ENCODE results near the gene MTA1. TPM values are rescaled to one million over a fixed set of nuclear protein-coding genes. Genes with fewer than 3 reads are reported as not detected.

Gene MTA1
- polyA plus RNA-seq (2012; rRNA removed), result 74.8 and 96.3 TPM in 2 replicates
- polyA plus RNA-seq (2012; cell fraction: cytosol; rRNA removed), result 45.4 and 60.6 TPM in 2 replicates
- 499 and 721 TPM in 2 replicates for polyA plus RNA-seq (2012; cell fraction: nucleus; rRNA removed)

DNA sequence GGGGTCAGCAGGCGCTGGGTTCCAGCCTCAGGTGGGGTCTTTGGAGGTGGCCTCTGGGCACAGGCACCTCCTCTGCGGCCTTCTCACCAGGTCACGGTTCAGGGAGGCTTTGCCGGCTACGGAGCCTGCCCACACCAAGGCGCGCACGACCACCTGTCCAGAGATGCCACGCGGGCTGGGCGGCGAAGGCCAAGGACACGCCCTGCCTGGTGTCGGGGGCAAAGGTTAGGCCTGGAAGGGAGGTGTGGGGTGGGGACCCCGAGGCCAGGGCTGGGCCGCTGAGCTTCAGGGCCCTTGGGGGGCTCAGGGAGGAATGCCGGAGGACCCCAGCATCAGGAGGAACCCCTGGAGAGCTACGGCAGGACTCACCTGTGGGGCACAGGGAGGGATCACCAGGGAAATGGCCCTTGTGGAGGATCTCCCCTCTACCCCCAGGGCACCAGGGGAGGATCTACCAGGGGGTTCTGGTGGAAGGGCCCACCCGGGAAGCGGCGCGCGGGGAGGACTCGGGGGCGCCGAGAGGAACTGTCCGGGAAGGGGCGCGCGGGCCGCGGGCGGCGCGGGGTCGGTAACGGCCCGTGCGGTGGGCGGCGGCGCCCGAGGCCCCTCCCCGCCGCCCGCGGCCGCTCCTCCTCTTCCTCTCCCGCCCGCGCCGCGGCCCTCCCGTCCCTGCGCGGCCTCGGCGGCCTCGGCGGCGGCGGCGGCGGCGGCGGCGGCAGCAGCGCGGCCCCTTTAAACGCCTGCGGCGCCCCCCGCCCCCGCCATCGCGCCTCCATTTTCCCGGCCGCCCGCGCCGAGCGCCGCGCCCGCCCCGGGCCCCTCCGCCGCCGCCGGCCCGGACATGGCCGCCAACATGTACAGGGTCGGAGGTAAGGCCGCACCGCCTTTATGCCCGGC, at the start of gene MTA1:
Gene MTA1, plus strand, starts transcription at position 633 of the 897 bp plus-strand sequence. Its CDS starts 209 bp downstream, at position 842.
- peak; percentile 49; the same call in 1 of the 2 replicates for TF ChIP-seq POLR2AphosphoS5 (IDR thresholded peaks at IDR 0.05; ENCODE audit: low read depth, low read length)
- no peak for TF ChIP-seq RCOR1 (IDR thresholded peaks at IDR 0.05; ENCODE audit: low read length)
- TF ChIP-seq MAX (IDR thresholded peaks at IDR 0.05; ENCODE audit: low read depth), result no peak
- no peak for TF ChIP-seq GABPA (IDR thresholded peaks at IDR 0.05; ENCODE audit: low read depth)
- TF ChIP-seq MXI1 (IDR thresholded peaks at IDR 0.05; ENCODE audit: low read depth, low read length), result no peak
- TF ChIP-seq, protein P1, sequence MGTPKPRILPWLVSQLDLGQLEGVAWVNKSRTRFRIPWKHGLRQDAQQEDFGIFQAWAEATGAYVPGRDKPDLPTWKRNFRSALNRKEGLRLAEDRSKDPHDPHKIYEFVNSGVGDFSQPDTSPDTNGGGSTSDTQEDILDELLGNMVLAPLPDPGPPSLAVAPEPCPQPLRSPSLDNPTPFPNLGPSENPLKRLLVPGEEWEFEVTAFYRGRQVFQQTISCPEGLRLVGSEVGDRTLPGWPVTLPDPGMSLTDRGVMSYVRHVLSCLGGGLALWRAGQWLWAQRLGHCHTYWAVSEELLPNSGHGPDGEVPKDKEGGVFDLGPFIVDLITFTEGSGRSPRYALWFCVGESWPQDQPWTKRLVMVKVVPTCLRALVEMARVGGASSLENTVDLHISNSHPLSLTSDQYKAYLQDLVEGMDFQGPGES (IDR thresholded peaks at IDR 0.05; ENCODE audit: low read depth, low read length), result no peak
- Histone ChIP-seq H3K4me1 (ENCODE audit: control insufficient read depth in 1 of 2, insufficient read depth in 2 of 2, low read depth in 1 of 2, low read length in 1 of 2) (peaks cover 12 to 49% of the 10 kb centered on the region in 2 experiments; a peak in 3 of 4 replicates), H3F3A (replicated peaks; ENCODE audit: insufficient read depth) (peaks cover 11% of the 10 kb centered on the region), H3K9me3 (no peaks in the 10 kb centered on the region), H3K27ac (ENCODE audit: low read depth in 2 of 2, low read length in 1 of 2) (peak within 1 kb of the TSS; percentile 47 to 87; a peak in 3 of 4 replicates), H3K4me2 (peak within 1 kb of the TSS; percentile 97), H3K27me3 (ENCODE audit: insufficient read depth) (no peaks in the 10 kb centered on the region), H3K9me2 (no peaks in the 10 kb centered on the region), H3K9ac (peak within 1 kb of the TSS; percentile 85), H4K20me1 (ENCODE audit: insufficient read depth) (peaks cover 29% of the 10 kb centered on the region), H3K4me3 (ENCODE audit: low read depth in 2 of 2, low read length in 1 of 2) (peak within 1 kb of the TSS; percentile 67 to 74), H3K79me2 (ENCODE audit: insufficient read depth) (peaks cover 49% of the 10 kb centered on the region), H3K36me3 (replicated peaks in 1 of 2; ENCODE audit: control insufficient read depth in 1 of 2, insufficient read depth in 2 of 2, low read length in 1 of 2) (no peaks in the 10 kb centered on the region), H2AFZ (ENCODE audit: low read depth) (peak within 1 kb of the TSS; percentile 77; the same call in 1 of the 2 replicates)
- CTCF ChIA-PET, result interaction anchor here (1.2 kb wide), 1 partner anchor 61 kb away, joined by 6 read pairs; no protein-coding TSS in a partner anchor
- DNase-seq, result peak; percentile 86
- WGBS (ENCODE audit: low lambda C conversion rate), result 8% methylated on average over 4 of the region's 96 CpGs
- POLR2A ChIA-PET, result no interaction called here

DNA sequence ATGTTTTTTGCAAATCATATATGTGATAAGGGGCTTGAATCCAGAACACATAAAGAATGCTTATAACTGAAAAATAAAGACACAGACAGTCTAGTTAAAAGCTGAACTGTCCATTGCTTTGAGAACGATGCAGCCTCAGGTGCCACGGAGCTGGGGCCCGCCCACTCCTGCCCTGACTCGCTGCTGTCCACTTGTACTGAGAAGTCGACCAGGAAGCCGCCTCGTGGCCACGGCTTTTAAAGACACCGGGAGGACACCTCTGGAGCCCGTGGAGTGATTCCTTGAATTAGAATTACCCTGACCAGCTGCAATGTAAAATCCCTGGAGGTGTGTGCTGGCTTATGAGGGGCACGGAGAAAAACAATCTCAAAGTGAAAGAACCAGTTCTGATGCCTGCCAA, 45.2 kb upstream of the MTA1 start:
- peaks cover 0 to 6% of the 10 kb centered on the region in 2 experiments for H3K36me3 ChIP-seq (replicated peaks in 1 of 2; ENCODE audit: control insufficient read depth in 1 of 2, insufficient read depth in 2 of 2, low read length in 1 of 2)

More for the DNA sequence above, 45.2 kb upstream of the MTA1 start:
- H3K9me3 ChIP-seq, result no peaks in the 10 kb centered on the region
- no peak overlapping the region for H3K27ac ChIP-seq (ENCODE audit: low read depth in 2 of 2, low read length in 1 of 2)
- H3K27me3 ChIP-seq (ENCODE audit: insufficient read depth), result no peaks in the 10 kb centered on the region
- ChIA-PET POLR2A (no interaction called here), CTCF (interaction anchor here (1.0 to 1.7 kb wide), 3 partner anchors 16 to 116 kb away, joined by 3 to 6 read pairs (median 3); no protein-coding TSS in a partner anchor)
- no peaks in the 10 kb centered on the region for H4K20me1 ChIP-seq (ENCODE audit: insufficient read depth)
- H3K4me3 ChIP-seq (ENCODE audit: low read depth in 2 of 2, low read length in 1 of 2), result no peak overlapping the region
- no peak for DNase-seq
- WGBS (ENCODE audit: low lambda C conversion rate), result 91% methylated on average over 11 of the region's 11 CpGs
- no peaks in the 10 kb centered on the region for H3K79me2 ChIP-seq (ENCODE audit: insufficient read depth)
- no peaks in the 10 kb centered on the region; a peak in 1 of 4 replicates for H3K4me1 ChIP-seq (ENCODE audit: control insufficient read depth in 1 of 2, insufficient read depth in 2 of 2, low read depth in 1 of 2, low read length in 1 of 2)
- H3K9ac ChIP-seq, result no peak overlapping the region
- H3K9me2 ChIP-seq, result no peaks in the 10 kb centered on the region
- TF ChIP-seq FOXM1 (IDR thresholded peaks at IDR 0.05; ENCODE audit: low read depth), result no peak
- no peak for TF ChIP-seq SIN3A (IDR thresholded peaks at IDR 0.05; ENCODE audit: borderline replicate concordance, low read depth, low read length)
- no peak for TF ChIP-seq MAX (IDR thresholded peaks at IDR 0.05; ENCODE audit: low read depth)
- H2AFZ ChIP-seq (ENCODE audit: low read depth), result no peak overlapping the region
- H3F3A ChIP-seq (replicated peaks; ENCODE audit: insufficient read depth), result no peaks in the 10 kb centered on the region
- H3K4me2 ChIP-seq, result no peak overlapping the region
